Stimulated activated CD8-positive, alpha-beta memory T cell treated with anti-CD3 and anti-CD28 coated beads, Interleukin-4, amount 100 ng/mL, for 48 hours (primary cell): Measurements from ENCODE around the gene FNDC3A.

Experiments
- DNase-seq: peaks from one replicate; pipeline ENCODE4 v3.0.0-alpha.2; 2020

The FNDC3A gene, protein sequence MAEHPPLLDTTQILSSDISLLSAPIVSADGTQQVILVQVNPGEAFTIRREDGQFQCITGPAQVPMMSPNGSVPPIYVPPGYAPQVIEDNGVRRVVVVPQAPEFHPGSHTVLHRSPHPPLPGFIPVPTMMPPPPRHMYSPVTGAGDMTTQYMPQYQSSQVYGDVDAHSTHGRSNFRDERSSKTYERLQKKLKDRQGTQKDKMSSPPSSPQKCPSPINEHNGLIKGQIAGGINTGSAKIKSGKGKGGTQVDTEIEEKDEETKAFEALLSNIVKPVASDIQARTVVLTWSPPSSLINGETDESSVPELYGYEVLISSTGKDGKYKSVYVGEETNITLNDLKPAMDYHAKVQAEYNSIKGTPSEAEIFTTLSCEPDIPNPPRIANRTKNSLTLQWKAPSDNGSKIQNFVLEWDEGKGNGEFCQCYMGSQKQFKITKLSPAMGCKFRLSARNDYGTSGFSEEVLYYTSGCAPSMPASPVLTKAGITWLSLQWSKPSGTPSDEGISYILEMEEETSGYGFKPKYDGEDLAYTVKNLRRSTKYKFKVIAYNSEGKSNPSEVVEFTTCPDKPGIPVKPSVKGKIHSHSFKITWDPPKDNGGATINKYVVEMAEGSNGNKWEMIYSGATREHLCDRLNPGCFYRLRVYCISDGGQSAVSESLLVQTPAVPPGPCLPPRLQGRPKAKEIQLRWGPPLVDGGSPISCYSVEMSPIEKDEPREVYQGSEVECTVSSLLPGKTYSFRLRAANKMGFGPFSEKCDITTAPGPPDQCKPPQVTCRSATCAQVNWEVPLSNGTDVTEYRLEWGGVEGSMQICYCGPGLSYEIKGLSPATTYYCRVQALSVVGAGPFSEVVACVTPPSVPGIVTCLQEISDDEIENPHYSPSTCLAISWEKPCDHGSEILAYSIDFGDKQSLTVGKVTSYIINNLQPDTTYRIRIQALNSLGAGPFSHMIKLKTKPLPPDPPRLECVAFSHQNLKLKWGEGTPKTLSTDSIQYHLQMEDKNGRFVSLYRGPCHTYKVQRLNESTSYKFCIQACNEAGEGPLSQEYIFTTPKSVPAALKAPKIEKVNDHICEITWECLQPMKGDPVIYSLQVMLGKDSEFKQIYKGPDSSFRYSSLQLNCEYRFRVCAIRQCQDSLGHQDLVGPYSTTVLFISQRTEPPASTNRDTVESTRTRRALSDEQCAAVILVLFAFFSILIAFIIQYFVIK

DNA sequence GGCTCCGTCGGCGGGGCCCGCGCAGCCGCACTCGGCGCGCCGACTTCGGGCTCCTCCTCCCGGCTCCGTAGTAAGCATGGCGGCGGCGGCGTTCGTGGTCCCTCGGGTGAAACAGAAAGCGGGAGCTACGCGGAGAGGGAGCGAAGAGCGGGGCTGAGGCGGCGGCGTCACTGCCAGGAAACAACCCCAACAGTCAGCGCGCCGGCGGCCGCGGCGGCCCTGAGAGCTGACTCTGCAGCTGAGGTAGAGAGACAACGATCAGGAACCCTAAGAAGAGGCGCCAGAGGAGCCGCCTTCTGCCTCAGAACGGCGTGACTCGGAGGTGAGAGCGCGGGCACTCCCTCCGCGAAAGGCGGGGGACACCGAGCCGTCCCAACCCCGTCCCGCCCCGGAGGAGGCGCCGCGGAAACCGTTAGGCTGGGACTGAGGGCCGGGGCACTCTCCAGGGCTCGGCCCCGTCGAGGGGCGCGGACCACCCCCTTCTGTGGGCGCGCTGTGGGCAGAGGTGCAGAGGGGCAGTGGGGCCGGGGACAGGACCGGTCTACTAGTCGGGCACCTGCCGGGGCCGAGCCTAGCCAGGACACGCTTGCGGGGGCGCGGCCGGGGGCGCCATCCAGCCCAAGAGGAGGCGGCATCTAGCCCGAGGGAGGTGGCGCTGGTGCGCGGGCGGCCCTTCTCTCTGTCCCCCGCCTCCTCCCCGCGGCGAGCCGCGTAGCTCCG is at the start of gene FNDC3A:
Gene FNDC3A (plus strand): TSS at position 57 of the 720 bp plus-strand sequence. CDS start 30,279 bp downstream, outside the sequence.
- DNase-seq: peak; percentile 90

DNA sequence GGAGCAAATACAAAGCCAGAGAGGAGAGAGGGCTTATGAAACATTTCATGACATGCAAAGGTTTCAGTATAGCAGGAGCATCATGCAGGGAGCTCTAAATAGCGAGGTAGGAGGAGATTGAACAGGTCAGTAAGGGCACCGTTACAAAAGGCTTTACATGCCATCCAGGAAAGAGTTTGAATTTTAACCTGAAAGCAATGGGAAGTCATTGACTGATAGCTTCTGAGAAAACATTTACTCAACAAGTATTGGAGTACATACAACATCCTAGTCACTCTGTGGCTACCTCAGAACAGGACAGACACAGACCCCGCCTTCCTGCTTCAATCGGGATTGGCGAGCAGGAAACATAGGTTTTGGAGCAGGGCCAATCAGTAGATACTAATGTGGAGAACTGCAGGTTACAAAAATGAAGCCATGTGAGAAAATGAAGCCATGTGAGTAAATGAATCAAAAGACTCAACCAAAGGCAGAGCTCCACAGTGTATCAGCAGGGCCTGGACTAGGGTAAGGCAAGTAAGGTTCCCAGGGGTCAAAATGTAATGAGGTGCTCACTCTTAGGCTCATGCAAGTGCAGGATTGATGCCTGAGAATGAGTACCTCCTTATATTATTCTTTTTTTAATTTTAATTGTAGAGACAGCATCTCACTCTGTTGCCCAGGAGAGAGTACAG is 46.8 kb upstream of the FNDC3A start:
- DNase-seq: no peak

DNA sequence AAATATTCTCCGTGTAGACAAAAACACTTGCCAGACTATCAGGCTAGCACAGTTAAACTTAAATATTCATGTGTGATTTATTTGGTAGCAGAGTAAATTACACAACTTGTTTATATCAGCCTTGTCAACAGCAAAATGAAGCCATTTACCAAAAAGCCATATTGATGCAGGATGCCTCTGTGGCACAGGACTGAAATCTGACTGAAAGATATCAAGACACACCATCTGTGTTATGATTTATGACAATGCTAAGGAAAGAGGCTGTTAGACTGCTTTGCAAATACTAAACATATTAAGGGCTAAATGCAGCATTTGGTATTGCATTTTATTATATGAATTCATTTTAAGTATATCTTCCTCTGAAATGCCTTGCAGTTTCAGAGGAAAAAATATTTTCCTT is 44.8 kb upstream of the FNDC3A start:
- no peak for DNase-seq

DNA sequence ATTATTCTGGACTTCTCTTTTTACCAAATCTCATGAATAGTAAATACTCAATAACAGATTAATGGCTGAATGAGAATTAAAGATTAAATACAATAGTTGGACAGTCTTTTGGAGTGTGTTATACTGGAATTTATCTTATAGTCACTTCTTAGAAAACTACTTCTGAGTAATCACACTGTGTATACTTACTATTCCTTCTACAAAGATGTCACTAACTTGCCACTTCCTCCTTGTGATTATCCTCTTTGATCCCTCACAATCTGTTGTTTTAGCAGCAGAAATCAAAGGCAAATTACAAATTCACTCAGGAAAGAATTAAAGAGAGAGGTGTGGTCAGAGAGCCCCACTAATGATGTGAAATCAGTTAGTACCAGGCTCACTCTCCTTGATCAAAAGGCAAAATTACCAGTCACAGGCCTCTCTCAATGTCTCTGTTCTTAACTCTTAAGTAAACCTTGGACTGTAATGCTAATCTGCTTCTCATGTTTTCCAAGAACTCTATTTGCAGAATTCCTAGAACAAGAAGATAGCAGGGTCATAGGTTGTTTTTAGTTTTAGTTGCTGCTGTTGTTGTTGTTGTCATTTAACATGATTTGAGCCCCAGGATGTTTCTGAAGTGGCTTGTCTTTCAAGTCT is 37.3 kb upstream of the FNDC3A start:
- no peak for DNase-seq

DNA sequence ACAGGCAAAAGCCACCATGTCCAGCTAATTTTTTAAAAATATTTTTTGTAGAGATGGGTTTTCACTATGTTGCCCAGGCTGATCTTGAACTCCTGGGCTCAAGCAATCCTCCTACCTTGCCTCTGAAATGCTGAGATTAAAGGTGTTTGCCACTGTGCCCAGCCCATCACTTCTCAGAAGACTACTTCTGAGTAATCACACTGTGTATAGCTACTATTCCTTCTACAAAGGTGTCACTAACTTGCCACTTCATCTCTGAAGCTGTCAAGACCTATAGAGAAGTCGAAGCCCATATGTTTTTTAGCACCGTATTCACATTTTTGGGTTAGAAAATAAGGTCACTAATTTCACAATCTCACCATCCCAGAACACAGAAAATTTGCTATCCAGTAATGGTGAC is 36.0 kb upstream of the FNDC3A start:
- DNase-seq: no peak

DNA sequence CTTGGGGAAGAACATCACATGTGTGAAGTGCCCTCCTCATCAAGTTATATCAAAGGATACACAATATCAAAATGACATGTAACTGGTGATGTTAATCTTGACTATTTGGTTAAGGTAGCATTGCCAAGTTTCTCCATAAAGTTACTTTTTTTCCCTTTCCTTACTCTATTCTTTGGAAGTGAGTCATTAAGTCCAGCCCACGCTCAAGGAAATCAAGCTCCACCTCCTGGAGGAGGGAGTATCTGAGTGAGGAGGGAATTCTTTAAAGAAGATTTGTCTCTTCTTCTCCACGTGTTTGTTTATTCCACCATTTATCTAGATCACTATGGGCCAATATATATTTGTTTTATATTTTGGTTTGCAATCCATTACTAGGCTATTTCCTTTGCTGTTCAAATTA is 33.6 kb upstream of the FNDC3A start:
- no peak for DNase-seq

DNA sequence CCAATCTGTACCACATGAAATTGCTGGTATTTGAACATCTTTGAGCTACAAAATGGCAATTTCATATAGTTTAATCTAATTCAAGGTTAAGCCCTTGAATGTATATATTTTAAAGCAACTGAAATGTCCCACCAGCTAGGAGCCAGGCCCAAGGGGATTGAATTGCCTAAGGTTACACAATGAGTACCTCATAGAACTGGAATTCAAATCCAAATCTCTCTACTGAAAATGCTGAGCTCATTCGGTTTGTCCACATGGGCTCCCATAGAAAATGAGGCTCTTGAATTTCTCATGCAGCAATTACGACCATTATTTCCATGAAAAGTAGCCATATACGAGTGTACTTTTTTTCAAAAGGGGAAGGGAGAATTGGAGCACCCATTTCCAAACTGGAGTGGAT is 31.5 kb upstream of the FNDC3A start:
- DNase-seq: no peak

DNA sequence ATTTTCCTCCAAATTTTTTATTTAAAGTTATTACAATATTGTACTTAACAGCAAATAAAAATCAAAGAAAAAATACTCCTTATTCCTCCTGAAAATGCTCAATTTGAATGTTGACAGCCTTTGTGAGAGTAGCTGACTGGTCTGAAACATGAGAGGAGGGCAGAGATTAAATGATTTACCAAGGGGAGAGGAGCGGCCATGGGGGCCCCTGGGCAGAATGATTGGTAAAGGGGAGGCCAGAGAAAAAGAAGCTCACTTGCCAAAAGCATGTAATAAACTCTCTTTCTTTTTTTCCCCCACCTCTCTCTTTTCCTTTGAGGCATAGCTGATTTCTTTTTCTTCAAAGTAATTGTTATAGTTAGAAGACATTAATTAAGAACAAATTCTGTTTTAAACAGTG is 30.1 kb upstream of the FNDC3A start:
- no peak for DNase-seq

DNA sequence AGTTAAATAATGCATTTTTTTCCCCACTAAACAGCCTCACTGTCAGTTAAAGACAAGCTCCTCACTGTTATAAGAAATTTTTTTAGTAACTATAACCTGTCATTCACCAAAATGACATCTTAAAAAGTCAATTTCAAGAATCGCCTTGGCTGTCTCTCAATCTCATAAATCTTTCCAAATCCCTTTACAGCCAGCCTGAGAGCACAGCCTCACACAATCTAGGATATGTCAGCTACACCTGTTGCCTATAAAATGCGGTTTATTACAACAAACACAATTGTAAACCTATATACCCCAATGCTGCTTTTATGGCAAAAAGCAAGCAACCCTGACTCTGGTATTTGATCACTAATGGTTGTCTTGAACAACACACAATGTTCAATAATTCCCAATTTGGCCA is 29.5 kb upstream of the FNDC3A start:
- no peak for DNase-seq

DNA sequence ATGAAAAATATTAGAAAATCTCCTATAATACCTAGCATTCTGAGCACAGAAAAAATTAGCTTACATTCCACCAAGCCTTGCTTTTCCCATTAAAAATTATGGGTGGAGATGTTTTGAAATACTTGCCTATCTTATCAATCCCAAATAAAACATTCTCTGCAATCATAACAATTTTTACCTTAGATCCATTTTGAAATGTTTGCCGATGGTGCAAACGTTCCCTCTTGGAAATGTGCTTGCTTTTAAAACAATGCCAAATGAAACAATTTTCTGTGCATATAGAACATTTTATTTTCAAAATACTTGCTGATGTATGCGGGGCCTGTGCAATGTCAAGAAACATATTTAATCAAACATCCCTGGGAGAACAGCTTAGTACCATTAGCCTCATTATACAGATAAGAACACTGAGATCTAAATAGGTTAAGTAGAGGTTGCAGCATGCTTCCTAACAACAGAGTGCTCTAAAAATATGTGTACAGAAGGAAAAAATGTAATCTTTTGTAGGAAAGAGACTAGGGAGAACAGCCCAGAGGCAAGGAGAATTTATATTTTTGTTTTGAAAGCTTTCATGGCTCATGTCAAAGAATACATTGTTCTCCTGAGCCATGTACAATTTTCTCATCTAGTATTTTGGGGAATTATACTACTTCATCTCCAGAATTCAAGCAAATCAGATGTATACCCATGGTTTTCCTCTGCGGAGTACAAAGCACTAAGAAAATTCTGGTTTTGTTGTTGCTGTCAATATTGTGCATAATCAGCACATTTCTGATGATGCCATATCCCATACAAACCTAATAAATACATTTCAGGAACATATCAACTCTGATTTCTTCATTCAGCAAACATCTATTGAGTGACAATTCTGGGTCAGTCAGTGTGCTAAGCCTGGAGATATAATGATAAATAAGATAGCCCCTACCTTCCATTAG is 25.9 kb upstream of the FNDC3A start:
- DNase-seq: no peak

DNA sequence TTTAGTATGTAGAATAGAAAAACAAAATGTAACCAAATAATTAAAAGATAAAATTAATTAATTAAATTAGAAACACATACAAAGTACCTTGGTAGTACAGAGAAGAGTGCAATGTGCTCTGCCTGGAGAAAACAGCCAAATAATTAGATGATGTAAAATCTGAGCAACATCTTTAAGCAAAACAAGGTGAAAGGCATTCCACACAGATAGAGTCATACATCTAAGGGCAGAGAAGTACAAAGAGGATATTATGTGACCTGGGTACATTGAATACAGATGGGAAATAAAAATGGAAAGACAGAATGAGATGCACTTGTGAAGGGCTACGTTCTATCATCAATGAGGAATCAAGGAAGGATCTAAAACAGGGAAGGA is 25.2 kb upstream of the FNDC3A start:
- no peak for DNase-seq

DNA sequence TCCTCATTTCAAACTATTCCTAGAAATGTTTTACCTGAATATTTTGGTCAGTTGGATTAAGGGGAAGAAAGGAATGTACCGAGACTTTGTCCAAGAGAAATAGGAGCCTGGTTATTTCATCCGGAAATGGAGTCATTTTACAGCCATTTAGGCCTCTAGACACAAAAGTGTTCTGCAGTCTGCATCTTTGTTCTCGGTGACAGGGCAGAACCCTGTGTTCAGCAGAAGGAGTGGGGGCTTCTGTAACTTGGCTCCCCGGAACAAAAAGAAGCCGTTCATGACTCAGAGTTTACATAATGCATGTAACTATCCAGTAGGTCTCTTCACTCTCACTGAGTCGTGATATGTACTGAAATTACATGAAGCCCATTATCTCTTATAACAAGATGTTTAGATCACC is 21.6 kb upstream of the FNDC3A start:
- DNase-seq: no peak

DNA sequence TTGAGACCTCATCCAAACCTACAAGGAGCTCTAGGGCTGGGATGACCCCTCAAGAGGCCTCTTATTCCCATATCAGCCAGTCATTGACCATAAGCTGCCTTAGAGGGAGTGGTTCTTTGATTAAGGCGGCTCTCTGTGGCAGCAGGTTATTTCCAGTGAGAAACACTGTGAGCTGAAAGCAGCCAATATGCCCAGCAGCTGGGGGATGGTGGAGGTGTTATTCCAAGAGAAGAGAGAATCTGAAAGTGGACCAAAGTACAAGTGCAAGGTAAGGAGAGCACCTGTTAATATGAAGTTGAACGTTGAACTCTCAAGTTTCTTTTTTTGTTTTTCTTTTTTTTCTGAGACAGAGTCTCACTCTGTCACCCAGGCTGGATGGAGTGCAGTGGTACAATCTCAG is 20.2 kb upstream of the FNDC3A start:
- no peak for DNase-seq

DNA sequence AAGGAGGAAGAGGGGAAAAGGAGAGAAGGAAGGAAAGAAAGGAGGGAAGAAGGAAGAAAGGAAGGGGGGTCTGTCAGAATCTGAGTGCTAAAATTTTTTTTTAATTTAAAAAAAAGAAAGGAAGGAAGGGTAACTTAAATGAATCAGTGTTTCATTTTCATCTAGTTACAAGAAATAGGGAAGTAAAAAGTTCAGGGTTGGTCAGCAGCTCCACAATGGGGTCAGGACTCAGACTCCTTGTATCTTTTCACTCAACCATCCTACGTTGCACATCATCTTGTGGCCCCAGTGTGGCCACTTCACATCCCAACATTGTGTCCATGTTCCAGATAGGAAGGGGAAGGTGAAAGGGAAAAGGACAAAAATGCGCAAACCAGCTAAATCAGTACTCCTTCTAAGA is 14.3 kb upstream of the FNDC3A start:
- no peak for DNase-seq

DNA sequence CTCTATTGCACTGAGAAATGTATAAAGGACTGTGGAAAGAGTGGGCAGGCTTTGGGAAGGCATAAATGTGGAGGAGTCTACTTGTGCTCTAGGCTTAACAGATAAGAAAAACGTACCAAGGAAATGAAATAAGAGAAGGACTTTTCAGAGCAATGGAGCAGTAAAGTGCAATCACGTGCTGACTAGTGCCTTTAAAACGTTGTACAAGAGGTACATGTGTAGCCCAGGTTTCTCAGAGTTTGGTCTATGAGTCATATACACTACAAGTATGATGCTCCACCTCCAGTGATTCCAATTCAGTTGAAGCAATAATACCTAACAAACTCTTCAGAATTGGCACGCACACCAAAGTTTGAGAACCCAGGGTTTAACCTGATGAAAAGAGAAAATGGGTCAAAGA is 13.4 kb upstream of the FNDC3A start:
- no peak for DNase-seq

DNA sequence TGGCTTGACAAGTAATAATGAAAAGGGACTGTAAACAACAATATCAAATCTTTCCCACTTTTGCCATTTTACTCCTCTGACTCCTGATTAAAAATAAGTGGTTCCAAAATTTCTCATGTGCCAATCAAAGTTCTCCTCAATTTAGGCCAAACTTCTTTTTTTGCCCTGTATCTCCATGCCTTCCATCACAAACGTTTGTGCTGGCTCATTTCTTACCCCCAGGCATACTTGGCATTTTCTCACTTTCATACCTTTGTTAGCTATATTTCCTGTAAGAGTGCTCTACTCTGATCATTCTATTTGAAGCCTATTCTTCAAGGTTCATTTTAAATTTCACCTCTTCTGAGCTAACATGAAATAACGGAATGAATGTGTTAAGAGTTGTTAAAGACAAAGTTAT is 10.0 kb upstream of the FNDC3A start:
- DNase-seq: no peak

DNA sequence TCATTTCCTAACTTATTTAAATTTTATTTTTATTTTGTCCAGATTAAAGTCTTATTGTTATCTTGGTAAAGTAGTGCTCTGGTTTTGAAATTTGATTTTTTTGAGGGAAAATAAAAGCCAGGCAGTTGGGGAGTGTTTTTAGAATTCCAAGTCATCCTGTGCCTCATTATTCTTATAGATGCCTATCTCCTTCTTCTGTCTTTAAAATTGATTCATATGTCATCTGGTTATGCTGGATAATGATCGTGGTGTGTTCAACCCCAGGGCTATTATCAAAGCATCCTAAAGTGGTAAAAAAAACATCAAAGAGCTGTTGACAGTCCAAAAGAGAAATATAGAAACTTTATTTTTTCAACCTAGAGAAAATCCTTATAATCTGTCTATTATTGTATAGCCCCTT is 6.0 kb upstream of the FNDC3A start:
- DNase-seq: no peak

DNA sequence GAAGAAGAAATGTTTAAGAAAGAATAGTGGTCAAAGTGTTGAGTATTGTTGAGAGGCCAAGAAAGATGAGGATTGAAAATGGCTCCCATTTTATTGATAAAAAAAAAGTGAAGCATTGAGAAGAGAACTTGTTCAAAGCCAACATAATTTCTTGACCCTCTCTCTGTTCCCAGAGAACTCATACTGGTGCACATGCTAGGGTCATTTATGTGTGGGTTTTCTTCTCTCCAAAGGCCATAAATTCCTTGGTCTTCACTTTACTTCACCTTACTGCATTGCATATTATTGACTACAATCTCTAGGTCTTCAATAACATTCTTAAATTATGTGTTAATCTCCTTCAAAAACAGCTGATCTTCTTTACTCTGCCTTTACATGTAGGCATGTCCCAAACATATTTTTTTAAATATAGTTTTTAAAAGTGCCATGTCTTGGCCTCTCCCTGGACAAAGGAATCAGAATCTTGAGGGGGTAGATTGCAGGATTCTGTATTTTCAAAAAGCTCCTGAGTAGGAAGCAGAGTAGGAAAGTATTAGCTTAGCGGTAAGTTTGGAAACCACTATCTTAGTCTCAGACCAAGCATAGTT is 1.8 kb upstream of the FNDC3A start:
- no peak for DNase-seq

DNA sequence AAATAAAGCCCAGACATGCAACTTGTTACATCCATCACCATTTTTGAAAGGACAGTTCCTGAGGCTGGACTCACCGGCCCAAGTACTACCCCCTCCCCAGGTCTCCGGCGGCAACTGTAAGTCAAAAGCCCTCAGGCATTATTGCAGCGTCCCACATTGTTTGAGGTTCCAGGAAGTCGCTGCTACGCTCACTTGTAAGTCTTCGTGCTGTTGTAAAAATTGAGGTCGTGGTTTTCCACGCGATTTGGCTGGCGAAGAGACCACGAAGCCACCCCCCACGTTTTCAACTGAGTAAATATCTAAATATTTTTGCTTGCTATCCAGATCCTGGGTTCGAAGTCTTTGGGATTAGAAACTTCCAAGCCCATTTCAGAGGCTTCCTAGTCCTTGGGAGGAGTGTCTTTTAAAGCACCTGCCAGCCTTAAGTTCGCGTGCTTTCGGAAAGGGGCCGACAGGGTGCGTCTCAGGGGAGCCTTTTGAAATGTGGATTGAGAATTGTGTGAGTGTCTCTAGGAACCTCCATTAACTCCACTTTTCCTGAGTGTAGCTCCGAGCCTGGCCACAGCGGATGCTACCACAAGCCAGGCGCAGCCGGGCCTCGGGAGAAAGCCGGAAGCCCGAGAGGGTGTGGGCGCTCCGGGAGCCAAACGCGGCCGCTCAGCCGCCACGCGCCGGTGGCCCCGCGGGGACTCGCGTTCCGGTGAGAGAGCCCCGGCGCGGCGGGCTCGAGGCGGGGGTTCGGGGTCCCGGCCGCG is 434 bp upstream of the FNDC3A start:
- DNase-seq: peak; percentile 43
